ENCODE measurements around the gene RXRG.

The RXRG gene

GRCh38 chr1:165408518-165408917 lies 36.4 kb downstream of the RXRG start:
- DNase-seq: peak; percentile 21

- no peak for DNase-seq
Observed at GRCh38 chr1:165407398-165407797, 37.5 kb downstream of the RXRG start.

- DNase-seq: peak; percentile 37
Observed at GRCh38 chr1:165403835-165404482, 41.0 kb downstream of the RXRG start.

GRCh38 chr1:165402517-165403111 lies 42.3 kb downstream of the RXRG start:
- no peak for DNase-seq

- peak; percentile 39 for DNase-seq
Observed at GRCh38 chr1:165397944-165398343, 47.0 kb downstream of the RXRG start.

GRCh38 chr1:165395901-165396300 lies 49.0 kb downstream of the RXRG start:
- DNase-seq: no peak

GRCh38 chr1:165395478-165395877 lies 49.4 kb downstream of the RXRG start:
- no peak for DNase-seq

- DNase-seq: peak; percentile 93
Observed at GRCh38 chr1:165392634-165393571, 52.0 kb downstream of the RXRG start.

- no peak for DNase-seq
Observed at GRCh38 chr1:165389609-165390008, 55.3 kb downstream of the RXRG start.

GRCh38 chr1:165387961-165388360 lies 57.0 kb downstream of the RXRG start:
- DNase-seq: no peak

- no peak for DNase-seq
Observed at GRCh38 chr1:165387505-165387904, 57.4 kb downstream of the RXRG start.

- DNase-seq: no peak
Observed at GRCh38 chr1:165383599-165384405, 61.1 kb downstream of the RXRG start.

GRCh38 chr1:165383067-165383466 lies 61.9 kb downstream of the RXRG start:
- no peak for DNase-seq

- DNase-seq: no peak
Observed at GRCh38 chr1:165381745-165382505, 63.0 kb downstream of the RXRG start.

- DNase-seq: no peak
Observed at GRCh38 chr1:165376811-165377311, 68.1 kb downstream of the RXRG start.

- no peak for DNase-seq
Observed at GRCh38 chr1:165376041-165376810, 68.7 kb downstream of the RXRG start.

GRCh38 chr1:165375623-165376022 lies 69.3 kb downstream of the RXRG start:
- DNase-seq: no peak

- no peak for DNase-seq
Observed at GRCh38 chr1:165371588-165372225, 73.2 kb downstream of the RXRG start.

- peak; percentile 43 for DNase-seq
Observed at GRCh38 chr1:165369255-165369848, 75.6 kb downstream of the RXRG start.

GRCh38 chr1:165367375-165367993 lies 77.4 kb downstream of the RXRG start:
- DNase-seq: peak; percentile 71
